ENCODE results near the gene OLIG1. TPM values are rescaled to one million over a fixed set of nuclear protein-coding genes. Genes with fewer than 3 reads are reported as not detected.

OLIG1 gene
- polyA plus RNA-seq, 4 donors, result 0.20 to 1.8 TPM; not detected in 2

Other genes starting within 250 kb of the OLIG1 start
- gene OLIG2, start 44.2 kb upstream of the OLIG1 start, polyA plus RNA-seq (ENCODE audit: insufficient read length in 4 of 4), result under 1 TPM in 1 of 4 donors, not detected in 3; 0.33 TPM
- gene IFNAR2, start 159.8 kb downstream of the OLIG1 start, polyA plus RNA-seq (ENCODE audit: insufficient read length in 4 of 4), result 10 to 100 TPM; 11.5 to 23.8 (median 21.1) TPM
- 10 to 100 TPM; 28.4 to 35.3 (median 30.9) TPM for gene IL10RB, start 196.2 kb downstream of the OLIG1 start, polyA plus RNA-seq (ENCODE audit: insufficient read length in 4 of 4)

Data from left renal cortex interstitium (tissue), 4 donors.